H1 (cell line): ENCODE measurements around the gene DDB1. TPM values are rescaled to one million over a fixed set of nuclear protein-coding genes. Genes with fewer than 3 reads are reported as not detected.

Experiments
- CTCF ChIA-PET: fragments of 300-600 bp; sonication (Branson Sonifier 250); formaldehyde crosslinking; loops from one replicate; lab custom pipeline; 2021; ENCODE audit not compliant: partially characterized antibody; lab: Charles Lee
- POLR2A ChIA-PET: fragments of 300-600 bp; sonication (Branson Sonifier 250); formaldehyde crosslinking; loops from one replicate; lab custom pipeline; 2021; ENCODE audit warnings: inconsistent platforms; ENCODE audit not compliant: partially characterized antibody; lab: Charles Lee
- DNase-seq, 2 experiments: peaks; one replicate each; pipeline versions ENCODE4 v3.0.0 to v3.0.0-alpha.2; 2010 to 2022; ENCODE audit warnings: low spot score in 2 of 2, low read depth in 1 of 2, mixed read lengths in 1 of 2
- FAIRE-seq: peaks from 2 replicates; lab custom pipeline; 2011; peaks lifted over from hg19 to GRCh38; lab: Jason Lieb, UNC
- H2AFZ ChIP-seq: 2 replicates; pipeline ENCODE4 v1.8.1; 2012; ENCODE audit warnings: low read length, inconsistent platforms
- H2AK5ac ChIP-seq: 2 replicates; pipeline ENCODE4 v1.6.1; 2013; ENCODE audit warnings: low read depth, low read length
- H2BK120ac ChIP-seq: replicated peaks from 2 replicates; pipeline ENCODE3; 2013; ENCODE audit warnings: low read depth, low read length, inconsistent platforms
- H2BK12ac ChIP-seq: 2 replicates; pipeline ENCODE4 v1.6.1; 2013; ENCODE audit warnings: low read depth, low read length
- H2BK15ac ChIP-seq: 2 replicates; pipeline ENCODE4 v1.6.1; 2013; ENCODE audit warnings: low read length
- H2BK20ac ChIP-seq: 2 replicates; pipeline ENCODE4 v1.6.1; 2013; ENCODE audit warnings: low read length
- H2BK5ac ChIP-seq: 2 replicates; pipeline ENCODE4 v1.6.1; 2013; ENCODE audit warnings: low read depth, low read length
- H3K14ac ChIP-seq: 2 replicates; pipeline ENCODE4 v1.6.1; 2013; ENCODE audit warnings: inconsistent platforms; ENCODE audit not compliant: insufficient read length
- H3K18ac ChIP-seq: 2 replicates; pipeline ENCODE4 v1.6.1; 2013; ENCODE audit warnings: low read length; ENCODE audit errors: extremely low read depth
- H3K23ac ChIP-seq: 2 replicates; pipeline ENCODE4 v1.6.1; 2013; ENCODE audit warnings: inconsistent platforms; ENCODE audit not compliant: insufficient read length
- H3K23me2 ChIP-seq: 2 replicates; pipeline ENCODE4 v1.6.1; 2013; ENCODE audit warnings: low read depth, low read length
- H3K27ac ChIP-seq: 2 replicates; pipeline ENCODE4 v1.6.1; 2011; ENCODE audit warnings: low read depth, low read length, inconsistent platforms
- H3K27me3 ChIP-seq, 4 experiments: replicated peaks in 1 of 4; 1 replicate in 1 of 4; 2 replicates in 3 of 4; pipeline versions ENCODE4 v1.6.1 to v1.8.1; 2011 to 2013; ENCODE audit warnings: low read length in 3 of 4, mild to moderate bottlenecking in 3 of 4, inconsistent platforms in 2 of 4, mixed read lengths in 2 of 4, moderate library complexity in 1 of 4; ENCODE audit not compliant: control insufficient read depth in 3 of 4, insufficient read depth in 3 of 4; ENCODE audit errors: extremely low read depth in 1 of 4
- H3K36me3 ChIP-seq, 4 experiments: 2 replicates each; pipeline versions ENCODE4 v1.6.1 to v1.8.1; 2011 to 2013; ENCODE audit warnings: mild to moderate bottlenecking in 4 of 4, low read length in 3 of 4, moderate library complexity in 2 of 4, control low read depth in 1 of 4, inconsistent platforms in 1 of 4; ENCODE audit not compliant: insufficient read depth in 4 of 4, control insufficient read depth in 2 of 4
- H3K4ac ChIP-seq: replicated peaks from 2 replicates; pipeline ENCODE3; 2013; ENCODE audit warnings: low read length, low read depth, mixed read lengths, inconsistent platforms; ENCODE audit not compliant: insufficient read length
- H3K4me1 ChIP-seq, 4 experiments: replicated peaks in 1 of 4; 1 replicate in 1 of 4; 2 replicates in 3 of 4; pipeline versions ENCODE4 v1.6.1 to v1.8.1; 2011 to 2013; ENCODE audit warnings: low read length in 3 of 4, inconsistent platforms in 2 of 4, mixed read lengths in 1 of 4; ENCODE audit not compliant: insufficient read depth in 4 of 4, control insufficient read depth in 3 of 4
- H3K4me2 ChIP-seq, 2 experiments: 2 replicates each; pipeline versions ENCODE4 v1.6.1 to v1.8.1; 2011 to 2013; ENCODE audit warnings: low read depth in 2 of 2, low read length in 2 of 2, control low read depth in 1 of 2, inconsistent platforms in 1 of 2, mild to moderate bottlenecking in 1 of 2; ENCODE audit not compliant: insufficient read depth in 1 of 2
- H3K4me3 ChIP-seq, 4 experiments: fragments of 200-600, 300-600 bp in 1 of 4; sonication (generic), shearing (Covaris generic), sonication (Bioruptor Twin) in 1 of 4; 2 replicates each; pipeline versions ENCODE4 v1.5.1 to v1.8.1; 2011 to 2016; ENCODE audit warnings: low read length in 4 of 4, low read depth in 3 of 4, control low read depth in 2 of 4, inconsistent platforms in 2 of 4, mild to moderate bottlenecking in 2 of 4, mixed read lengths in 1 of 4, moderate library complexity in 1 of 4; ENCODE audit not compliant: insufficient read depth in 2 of 4; ENCODE audit errors: extremely low read depth in 1 of 4
- H3K56ac ChIP-seq: replicated peaks from 2 replicates; pipeline ENCODE3; 2013; ENCODE audit warnings: low read depth, mild to moderate bottlenecking, mixed read lengths, low read length, inconsistent platforms; ENCODE audit not compliant: insufficient read length
- H3K79me1 ChIP-seq: 2 replicates; pipeline ENCODE4 v1.6.1; 2013; ENCODE audit warnings: low read depth, low read length, control low read depth
- H3K79me2 ChIP-seq, 2 experiments: 2 replicates each; pipeline versions ENCODE4 v1.6.1 to v1.8.1; 2012 to 2013; ENCODE audit warnings: low read length in 2 of 2, mild to moderate bottlenecking in 2 of 2, inconsistent platforms in 1 of 2; ENCODE audit not compliant: insufficient read depth in 2 of 2, control insufficient read depth in 1 of 2
- H3K9ac ChIP-seq, 4 experiments: replicated peaks in 1 of 4; 1 replicate in 1 of 4; 2 replicates in 3 of 4; pipeline versions ENCODE4 v1.6.1 to v1.8.1; 2011 to 2013; ENCODE audit warnings: low read depth in 3 of 4, low read length in 3 of 4, control low read depth in 2 of 4, mild to moderate bottlenecking in 2 of 4, moderate library complexity in 2 of 4, inconsistent platforms in 1 of 4; ENCODE audit errors: extremely low read depth in 1 of 4
- H3K9me3 ChIP-seq, 2 experiments: 2 replicates each; pipeline versions ENCODE4 v1.6.1 to v1.8.1; 2012 to 2013; ENCODE audit warnings: mild to moderate bottlenecking in 2 of 2, moderate library complexity in 2 of 2, control low read depth in 1 of 2, inconsistent platforms in 1 of 2, low read depth in 1 of 2, low read length in 1 of 2, mixed read lengths in 1 of 2; ENCODE audit not compliant: insufficient read depth in 2 of 2
- H4K20me1 ChIP-seq, 2 experiments: replicated peaks in 1 of 2; 2 replicates each; pipeline versions ENCODE3 to v1.8.1; 2011 to 2013; ENCODE audit warnings: inconsistent platforms in 2 of 2, low read length in 2 of 2, mild to moderate bottlenecking in 1 of 2; ENCODE audit not compliant: insufficient read depth in 2 of 2, control insufficient read depth in 1 of 2
- H4K5ac ChIP-seq: 2 replicates; pipeline ENCODE4 v1.6.1; 2013; ENCODE audit warnings: low read length, low read depth, mixed read lengths, inconsistent platforms; ENCODE audit not compliant: insufficient read length
- H4K8ac ChIP-seq: 2 replicates; pipeline ENCODE4 v1.8.0; 2013; ENCODE audit warnings: mild to moderate bottlenecking, moderate library complexity, low read length, inconsistent platforms; ENCODE audit not compliant: insufficient read depth; ENCODE audit errors: extremely low read depth
- H4K91ac ChIP-seq: replicated peaks from 2 replicates; pipeline ENCODE3; 2013; ENCODE audit warnings: low read length, mixed read lengths, inconsistent platforms; ENCODE audit not compliant: insufficient read length
- CBX8 ChIP-seq: fragments of 300-800, 300-1000 bp; sonication (generic); IDR thresholded peaks from 2 replicates; pipeline ENCODE4 v1.7.1; 2016; ENCODE audit warnings: low read depth, low read length, borderline replicate concordance
- WGBS, 2 experiments: shearing (Covaris generic) in 1 of 2; methylation state at CpG; one replicate each; pipeline versions ENCODE4 v1.1.6 to v1.1.7; 2013 to 2015; ENCODE audit warnings: low lambda C conversion rate in 2 of 2, mixed read lengths in 2 of 2, inconsistent platforms in 1 of 2, low coverage in 1 of 2, missing lambda C conversion rate in 1 of 2; ENCODE audit not compliant: insufficient replicate concordance in 2 of 2, insufficient coverage in 1 of 2, insufficient read length in 1 of 2; ENCODE audit errors: extremely low coverage in 1 of 2, missing lambda C conversion rate in 1 of 2; 5-methylcytosine and 5-hydroxymethylcytosine counted together
- polyA plus RNA-seq, 7 experiments: library from polyadenylated mRNA; depleted of rRNA in 3 of 7; stranded (reverse) in 5 of 7; unstranded in 2 of 7; fragments of >200 nt in 5 of 7; fragments of 200-250 nt in 2 of 7; gene quantifications; 1 replicate in 5 of 7; 2 replicates in 1 of 7; 4 replicates in 1 of 7; pipeline versions ENCODE4 v1.2.1 to v1.2.3, GENCODE V29; 2011 to 2013; ENCODE audit warnings: missing spikeins in 2 of 7, mixed read lengths in 2 of 7
- total RNA-seq: library from RNA; stranded (reverse); fragmentation: NEBNext Ultra II Directional; extraction: Animal tissue kit (Norgen Biotek cat#: 25700); gene quantifications from 2 replicates; pipeline ENCODE4 v1.2.1, GENCODE V29; 2021

DDB1 gene
- total and polyA plus RNA-seq, 2 of the 8 experiments (the other 6 are each of a cell fraction or from before 2014, with no cell fraction given): 275 to 306 TPM

GRCh38 chr11:61332281-61332796, 566 bp downstream of the DDB1 start:
- no peak for FAIRE-seq

More at GRCh38 chr11:61332281-61332796, 566 bp downstream of the DDB1 start:
- peak overlapping the region; percentile 89 to 99 (median 94) for H3K9ac ChIP-seq
- peaks cover 8 to 22% (median 20%) of the 10 kb centered on the region in 4 experiments for H3K36me3 ChIP-seq
- CTCF ChIA-PET: interaction anchor here (0.7 to 3.0 kb wide), 5 partner anchors 21 to 69 kb away, joined by 3 to 28 read pairs (median 4); partner anchors contain the start of gene TMEM216
- peaks cover 5 to 14% (median 9%) of the 10 kb centered on the region in 4 experiments for H3K4me1 ChIP-seq
- H3K4me3 ChIP-seq: peak overlapping the region; percentile 79 to 96 (median 92)
- no peak for DNase-seq
- no peak for TF ChIP-seq CBX8
- TF ChIP-seq, all 59 proteins: peak for 0
- H3K14ac ChIP-seq: no peak overlapping the region
- H4K91ac ChIP-seq: peak overlapping the region; percentile 90
- peak overlapping the region; percentile 73 to 80 for H3K4me2 ChIP-seq
- H2BK15ac ChIP-seq: no peak overlapping the region
- peaks cover 9% of the 10 kb centered on the region; the same call in 1 of the 2 replicates for H3K23me2 ChIP-seq
- H3K9me3 ChIP-seq: no peaks in the 10 kb centered on the region
- 5% methylated on average over 21 of the region's 24 CpGs; no CpG with 5 or more reads in 1 of the 2 experiments for WGBS, 2 experiments
- no peaks in the 10 kb centered on the region for H3K27me3 ChIP-seq
- H3K56ac ChIP-seq: peak overlapping the region; percentile 66
- peak overlapping the region; percentile 95; the same call in 1 of the 2 replicates for H4K8ac ChIP-seq
- H2AFZ ChIP-seq: no peak overlapping the region
- H2BK5ac ChIP-seq: peak overlapping the region; percentile 86
- peak overlapping the region; percentile 82; the same call in 1 of the 2 replicates for H2AK5ac ChIP-seq
- POLR2A ChIA-PET: interaction anchor here (0.6 to 5.7 kb wide), 13 partner anchors 10 to 97 kb away, joined by 3 to 50 read pairs (median 4); partner anchors contain the start of genes CPSF7, CYB561A3, SDHAF2 and TMEM138
- no peak overlapping the region for H3K18ac ChIP-seq
- H4K20me1 ChIP-seq: peaks cover 0 to 11% of the 10 kb centered on the region in 2 experiments
- peak overlapping the region; percentile 47 for H4K5ac ChIP-seq
- H3K79me2 ChIP-seq: peaks cover 23 to 57% of the 10 kb centered on the region in 2 experiments
- no peak overlapping the region for H2BK20ac ChIP-seq
- no peak overlapping the region for H3K23ac ChIP-seq
- H2BK12ac ChIP-seq: no peak overlapping the region
- H3K4ac ChIP-seq: peak overlapping the region; percentile 29
- H2BK120ac ChIP-seq: no peak overlapping the region
- peaks cover 6% of the 10 kb centered on the region; the same call in 1 of the 2 replicates for H3K79me1 ChIP-seq
- peak overlapping the region; percentile 80 for H3K27ac ChIP-seq
